ENCODE data around the gene MYO5C. TPM values are rescaled to one million over a fixed set of nuclear protein-coding genes. Genes with fewer than 3 reads are reported as not detected.

MYO5C gene
- total RNA-seq, 1 experiment from 2014 or later: 0.43 TPM

GRCh38 chr15:52290329-52290728, 5.3 kb downstream of the MYO5C start:
- ChIA-PET CTCF (interaction anchor here (0.6 kb wide), 1 partner anchor 497 kb away, joined by 4 read pairs; no protein-coding TSS in a partner anchor), POLR2A (ENCODE audit: low non-redundant PET) (no interaction called here)
- peaks cover 29% of the 10 kb centered on the region for H3K27me3 ChIP-seq (replicated peaks; ENCODE audit: insufficient read depth, low read depth, low read length, poor library complexity)
- TF ChIP-seq, protein P1, sequence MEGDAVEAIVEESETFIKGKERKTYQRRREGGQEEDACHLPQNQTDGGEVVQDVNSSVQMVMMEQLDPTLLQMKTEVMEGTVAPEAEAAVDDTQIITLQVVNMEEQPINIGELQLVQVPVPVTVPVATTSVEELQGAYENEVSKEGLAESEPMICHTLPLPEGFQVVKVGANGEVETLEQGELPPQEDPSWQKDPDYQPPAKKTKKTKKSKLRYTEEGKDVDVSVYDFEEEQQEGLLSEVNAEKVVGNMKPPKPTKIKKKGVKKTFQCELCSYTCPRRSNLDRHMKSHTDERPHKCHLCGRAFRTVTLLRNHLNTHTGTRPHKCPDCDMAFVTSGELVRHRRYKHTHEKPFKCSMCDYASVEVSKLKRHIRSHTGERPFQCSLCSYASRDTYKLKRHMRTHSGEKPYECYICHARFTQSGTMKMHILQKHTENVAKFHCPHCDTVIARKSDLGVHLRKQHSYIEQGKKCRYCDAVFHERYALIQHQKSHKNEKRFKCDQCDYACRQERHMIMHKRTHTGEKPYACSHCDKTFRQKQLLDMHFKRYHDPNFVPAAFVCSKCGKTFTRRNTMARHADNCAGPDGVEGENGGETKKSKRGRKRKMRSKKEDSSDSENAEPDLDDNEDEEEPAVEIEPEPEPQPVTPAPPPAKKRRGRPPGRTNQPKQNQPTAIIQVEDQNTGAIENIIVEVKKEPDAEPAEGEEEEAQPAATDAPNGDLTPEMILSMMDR (conservative IDR thresholded peaks at IDR 0.05; ENCODE audit: low read depth, low read length): no peak
- no peak overlapping the region for H3K27ac ChIP-seq (ENCODE audit: low read depth, low read length, poor library complexity, severe bottlenecking)
- intact Hi-C loops (cut with micrococcal nuclease; ENCODE audit: unreplicated experiment): no loop called here
- H3K36me3 ChIP-seq (ENCODE audit: insufficient read depth, low read length, poor library complexity, severe bottlenecking): no peaks in the 10 kb centered on the region
- H3K4me1 ChIP-seq (ENCODE audit: insufficient read depth, low read length, poor library complexity, severe bottlenecking): no peaks in the 10 kb centered on the region
- no TSS peak for BruUV-seq (replicated peaks)
- H3K9me3 ChIP-seq (ENCODE audit: low read depth, low read length, poor library complexity, severe bottlenecking): no peaks in the 10 kb centered on the region
- no peak for DNase-seq (ENCODE audit: low spot score)
- no peak overlapping the region for H3K4me3 ChIP-seq (ENCODE audit: low read depth, low read length, poor library complexity, severe bottlenecking)

GRCh38 chr15:52289629-52290081, 5.9 kb downstream of the MYO5C start:
- DNase-seq (ENCODE audit: low spot score): no peak
- Histone ChIP-seq H3K27ac (ENCODE audit: low read depth, low read length, poor library complexity, severe bottlenecking) (no peak overlapping the region), H3K4me3 (ENCODE audit: low read depth, low read length, poor library complexity, severe bottlenecking) (no peak overlapping the region), H3K27me3 (replicated peaks; ENCODE audit: insufficient read depth, low read depth, low read length, poor library complexity) (peaks cover 23% of the 10 kb centered on the region), H3K9me3 (ENCODE audit: low read depth, low read length, poor library complexity, severe bottlenecking) (no peaks in the 10 kb centered on the region), H3K36me3 (ENCODE audit: insufficient read depth, low read length, poor library complexity, severe bottlenecking) (no peaks in the 10 kb centered on the region), H3K4me1 (ENCODE audit: insufficient read depth, low read length, poor library complexity, severe bottlenecking) (no peaks in the 10 kb centered on the region)
- intact Hi-C loops (cut with micrococcal nuclease; ENCODE audit: unreplicated experiment): no loop called here
- TF ChIP-seq EZH2 (IDR thresholded peaks at IDR 0.05; ENCODE audit: borderline replicate concordance, low read depth, low read length, poor library complexity, severe bottlenecking): no peak
- TF ChIP-seq, protein P1 (conservative IDR thresholded peaks at IDR 0.05; ENCODE audit: low read depth, low read length): no peak
- ChIA-PET CTCF (no interaction called here), POLR2A (ENCODE audit: low non-redundant PET) (no interaction called here)
- BruUV-seq (replicated peaks): no TSS peak

- intact Hi-C loops (cut with micrococcal nuclease; ENCODE audit: unreplicated experiment): no loop called here
- no TSS peak for BruUV-seq (replicated peaks)
- Histone ChIP-seq H3K4me1 (ENCODE audit: insufficient read depth, low read length, poor library complexity, severe bottlenecking) (no peaks in the 10 kb centered on the region), H3K4me3 (ENCODE audit: low read depth, low read length, poor library complexity, severe bottlenecking) (no peak overlapping the region), H3K36me3 (ENCODE audit: insufficient read depth, low read length, poor library complexity, severe bottlenecking) (no peaks in the 10 kb centered on the region), H3K27me3 (replicated peaks; ENCODE audit: insufficient read depth, low read depth, low read length, poor library complexity) (peaks cover 16% of the 10 kb centered on the region), H3K27ac (ENCODE audit: low read depth, low read length, poor library complexity, severe bottlenecking) (no peak overlapping the region), H3K9me3 (ENCODE audit: low read depth, low read length, poor library complexity, severe bottlenecking) (no peaks in the 10 kb centered on the region)
- CTCF ChIA-PET: no interaction called here
- no peak for DNase-seq (ENCODE audit: low spot score)
- no peak for TF ChIP-seq EZH2 (IDR thresholded peaks at IDR 0.05; ENCODE audit: borderline replicate concordance, low read depth, low read length, poor library complexity, severe bottlenecking)
- TF ChIP-seq, protein P1 (conservative IDR thresholded peaks at IDR 0.05; ENCODE audit: low read depth, low read length): no peak
- POLR2A ChIA-PET (ENCODE audit: low non-redundant PET): no interaction called here
These were observed 6.6 kb downstream of the MYO5C start for GRCh38 chr15:52288986-52289385.

Data from A673 (cell line).